Peyer's patch (tissue), 4 donors: ENCODE results near the gene CBLIF.

ENCODE experiments used
- CTCF ChIP-seq, 6 experiments: fragments of 450-650 bp in 4 of 6; fragments of 200-600 bp in 2 of 6; sonication (generic) in 1 of 6; IDR thresholded peaks; one replicate each; pipeline ENCODE4 v1.5.1; 2017 to 2019; ENCODE audit warnings: antibody characterized with exemption in 6 of 6, mild to moderate bottlenecking in 3 of 6, moderate library complexity in 1 of 6
- POLR2A ChIP-seq, 2 donors: fragments of 450-650 bp; IDR thresholded peaks; one replicate each; pipeline ENCODE4 v1.5.1; 2017; ENCODE audit warnings: antibody characterized with exemption in 2 of 2, mild to moderate bottlenecking in 2 of 2, moderate library complexity in 2 of 2

- TF ChIP-seq CTCF (IDR thresholded peaks at IDR 0.05) = no peak
- no peak for TF ChIP-seq POLR2A (IDR thresholded peaks at IDR 0.05)
These were observed 3.8 kb downstream of the CBLIF start for GRCh38 chr11:59841514-59841913.
